Measurements from ENCODE around the gene PTP4A2. TPM values are rescaled to one million over a fixed set of nuclear protein-coding genes. Genes with fewer than 3 reads are reported as not detected.

Gene PTP4A2
- total and polyA plus RNA-seq, 7 donors, result 145 to 327 (median 228) TPM

- no peaks in the 10 kb centered on the region for H3K27me3 ChIP-seq
- no peaks in the 10 kb centered on the region for H3K9me3 ChIP-seq
- H3K36me3 ChIP-seq, result no peaks in the 10 kb centered on the region
- WGBS, 2 donors, result 51 to 52% methylated on average over 5 of the region's 5 CpGs
- no peak overlapping the region for H3K4me3 ChIP-seq
- H3K4me1 ChIP-seq, result no peaks in the 10 kb centered on the region
- no peak overlapping the region for H3K27ac ChIP-seq
- TF ChIP-seq, protein P1, sequence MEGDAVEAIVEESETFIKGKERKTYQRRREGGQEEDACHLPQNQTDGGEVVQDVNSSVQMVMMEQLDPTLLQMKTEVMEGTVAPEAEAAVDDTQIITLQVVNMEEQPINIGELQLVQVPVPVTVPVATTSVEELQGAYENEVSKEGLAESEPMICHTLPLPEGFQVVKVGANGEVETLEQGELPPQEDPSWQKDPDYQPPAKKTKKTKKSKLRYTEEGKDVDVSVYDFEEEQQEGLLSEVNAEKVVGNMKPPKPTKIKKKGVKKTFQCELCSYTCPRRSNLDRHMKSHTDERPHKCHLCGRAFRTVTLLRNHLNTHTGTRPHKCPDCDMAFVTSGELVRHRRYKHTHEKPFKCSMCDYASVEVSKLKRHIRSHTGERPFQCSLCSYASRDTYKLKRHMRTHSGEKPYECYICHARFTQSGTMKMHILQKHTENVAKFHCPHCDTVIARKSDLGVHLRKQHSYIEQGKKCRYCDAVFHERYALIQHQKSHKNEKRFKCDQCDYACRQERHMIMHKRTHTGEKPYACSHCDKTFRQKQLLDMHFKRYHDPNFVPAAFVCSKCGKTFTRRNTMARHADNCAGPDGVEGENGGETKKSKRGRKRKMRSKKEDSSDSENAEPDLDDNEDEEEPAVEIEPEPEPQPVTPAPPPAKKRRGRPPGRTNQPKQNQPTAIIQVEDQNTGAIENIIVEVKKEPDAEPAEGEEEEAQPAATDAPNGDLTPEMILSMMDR (IDR thresholded peaks at IDR 0.05), result no peak
- TF ChIP-seq POLR2AphosphoS5 (IDR thresholded peaks at IDR 0.05) (no peak), EP300 (IDR thresholded peaks at IDR 0.05) (no peak), POLR2A (IDR thresholded peaks at IDR 0.05) (no peak)
- intact Hi-C loops (cut with DNase I), result no loop called here
- no peak for DNase-seq
These were observed 71.6 kb downstream of the PTP4A2 start for GRCh38 chr1:31866450-31867032.

- no peak for DNase-seq
- intact Hi-C loops (cut with DNase I), result no loop called here
- Histone ChIP-seq H3K27ac (no peak overlapping the region), H3K36me3 (no peaks in the 10 kb centered on the region), H3K27me3 (no peaks in the 10 kb centered on the region), H3K4me1 (no peaks in the 10 kb centered on the region), H3K4me3 (no peak overlapping the region), H3K9me3 (no peaks in the 10 kb centered on the region)
- WGBS, 2 donors, result 92 to 94% methylated on average over 11 of the region's 11 CpGs
- no peak for TF ChIP-seq POLR2A (IDR thresholded peaks at IDR 0.05)
- no peak for TF ChIP-seq POLR2AphosphoS5 (IDR thresholded peaks at IDR 0.05)
- TF ChIP-seq EP300 (IDR thresholded peaks at IDR 0.05), result no peak
- TF ChIP-seq, protein P1 (IDR thresholded peaks at IDR 0.05), result no peak
These were observed 72.3 kb downstream of the PTP4A2 start for GRCh38 chr1:31865728-31866449.

GRCh38 chr1:31862071-31862470, 76.1 kb downstream of the PTP4A2 start:
- TF ChIP-seq POLR2AphosphoS5 (IDR thresholded peaks at IDR 0.05) (no peak), POLR2A (IDR thresholded peaks at IDR 0.05) (no peak), EP300 (IDR thresholded peaks at IDR 0.05) (no peak)
- TF ChIP-seq, protein P1 (IDR thresholded peaks at IDR 0.05), result no peak
- WGBS, 2 donors, result 93 to 97% methylated on average over 4 of the region's 4 CpGs

DNA sequence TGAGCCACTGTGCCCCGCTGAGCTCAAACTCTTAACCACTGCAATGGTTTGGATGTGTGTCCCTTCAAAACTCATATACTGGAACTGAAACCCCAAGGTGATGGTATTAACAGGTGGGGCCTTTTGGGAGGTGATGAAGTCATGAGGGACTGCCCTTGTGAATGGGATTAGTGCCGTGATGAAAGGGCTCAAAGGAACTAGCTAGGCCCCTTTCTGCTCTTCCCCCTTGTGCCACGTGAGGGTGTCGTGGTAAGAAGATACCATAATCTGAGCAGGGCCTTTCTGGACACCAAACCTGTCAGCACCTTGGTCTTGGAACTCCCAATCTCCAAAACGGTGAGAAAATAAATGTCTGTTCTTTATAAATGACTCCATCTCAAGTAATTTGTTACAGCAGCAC, 76.8 kb downstream of the PTP4A2 start:
- Histone ChIP-seq H3K4me3 (no peak overlapping the region), H3K4me1 (no peaks in the 10 kb centered on the region), H3K27me3 (no peaks in the 10 kb centered on the region), H3K27ac (no peak overlapping the region), H3K9me3 (no peaks in the 10 kb centered on the region), H3K36me3 (no peaks in the 10 kb centered on the region)
- intact Hi-C loops (cut with DNase I), result no loop called here
- TF ChIP-seq POLR2AphosphoS5 (IDR thresholded peaks at IDR 0.05) (no peak), EP300 (IDR thresholded peaks at IDR 0.05) (no peak), POLR2A (IDR thresholded peaks at IDR 0.05) (no peak)
- TF ChIP-seq, protein P1 (IDR thresholded peaks at IDR 0.05), result no peak
- no peak for DNase-seq
- WGBS, 2 donors, result 89 to 91% methylated on average over 5 of the region's 5 CpGs

More at GRCh38 chr1:31862071-31862470, 76.1 kb downstream of the PTP4A2 start:
- Histone ChIP-seq H3K4me1 (no peaks in the 10 kb centered on the region), H3K4me3 (no peak overlapping the region), H3K27ac (no peak overlapping the region), H3K36me3 (no peaks in the 10 kb centered on the region), H3K9me3 (no peaks in the 10 kb centered on the region), H3K27me3 (no peaks in the 10 kb centered on the region)
- no peak for DNase-seq
- intact Hi-C loops (cut with DNase I), result no loop called here

Measured in sigmoid colon (tissue), 7 donors.